Thoracic aorta (tissue), 2 donors: ENCODE measurements around the gene RIPK4. TPM values are rescaled to one million over a fixed set of nuclear protein-coding genes. Genes with fewer than 3 reads are reported as not detected.
"Not testable (repeated sequence)": the region's sequence is repeated elsewhere in the genome, so short reads cannot be mapped to it uniquely, and the experiment has no call there.

Source experiments
- ATAC-seq: fragments of 150-250 bp; one replicate; pipeline ENCODE4 v1.8.0; 2017; ENCODE audit warnings: low read depth; ENCODE audit not compliant: insufficient number of reproducible peaks, low FRiP score
- DNase-seq: peaks from one replicate; pipeline ENCODE4 v3.0.0-alpha.2; 2020; ENCODE audit warnings: low spot score
- H3K27ac ChIP-seq, 2 donors: fragments of 200-600 bp; sonication (generic); 1 replicate in 1 of 2; 2 replicates in 1 of 2; pipeline ENCODE4 v1.5.1; 2016; ENCODE audit warnings: mild to moderate bottlenecking in 2 of 2, moderate library complexity in 2 of 2
- H3K27me3 ChIP-seq: fragments of 200-600 bp; sonication (generic); replicated peaks from 2 replicates; pipeline ENCODE4 v1.6.0; 2016; ENCODE audit warnings: mild to moderate bottlenecking; ENCODE audit not compliant: insufficient read depth
- H3K36me3 ChIP-seq: fragments of 200-600 bp; sonication (generic); one replicate; pipeline ENCODE4 v1.5.1; 2016
- H3K4me1 ChIP-seq, 2 donors: fragments of 200-600 bp; sonication (generic); 1 replicate in 1 of 2; 2 replicates in 1 of 2; pipeline versions ENCODE4 v1.5.1 to v1.6.0; 2016; ENCODE audit warnings: low read depth in 2 of 2, mild to moderate bottlenecking in 1 of 2; ENCODE audit not compliant: control insufficient read depth in 1 of 2
- H3K4me3 ChIP-seq: fragments of 200-600 bp; sonication (generic); 2 replicates; pipeline ENCODE4 v1.5.1; 2016; ENCODE audit warnings: mild to moderate bottlenecking
- H3K9me3 ChIP-seq: fragments of 200-600 bp; sonication (generic); 2 replicates; pipeline ENCODE4 v1.5.1; 2016
- total RNA-seq, 2 donors: library from RNA; depleted of rRNA; stranded (reverse); fragments of >200 nt; gene quantifications; one replicate each; pipeline versions ENCODE4 v1.1.0 to v1.2.3, GENCODE V29; 2016
- TF ChIP-seq, protein P1 (sequence below): fragments of 200-600 bp; sonication (generic); IDR thresholded peaks from one replicate; pipeline ENCODE4 v1.5.1; 2019; ENCODE audit warnings: antibody characterized with exemption

The RIPK4 gene
- total RNA-seq, 2 donors from 2014 or later, result 6.3 to 9.2 TPM

DNA sequence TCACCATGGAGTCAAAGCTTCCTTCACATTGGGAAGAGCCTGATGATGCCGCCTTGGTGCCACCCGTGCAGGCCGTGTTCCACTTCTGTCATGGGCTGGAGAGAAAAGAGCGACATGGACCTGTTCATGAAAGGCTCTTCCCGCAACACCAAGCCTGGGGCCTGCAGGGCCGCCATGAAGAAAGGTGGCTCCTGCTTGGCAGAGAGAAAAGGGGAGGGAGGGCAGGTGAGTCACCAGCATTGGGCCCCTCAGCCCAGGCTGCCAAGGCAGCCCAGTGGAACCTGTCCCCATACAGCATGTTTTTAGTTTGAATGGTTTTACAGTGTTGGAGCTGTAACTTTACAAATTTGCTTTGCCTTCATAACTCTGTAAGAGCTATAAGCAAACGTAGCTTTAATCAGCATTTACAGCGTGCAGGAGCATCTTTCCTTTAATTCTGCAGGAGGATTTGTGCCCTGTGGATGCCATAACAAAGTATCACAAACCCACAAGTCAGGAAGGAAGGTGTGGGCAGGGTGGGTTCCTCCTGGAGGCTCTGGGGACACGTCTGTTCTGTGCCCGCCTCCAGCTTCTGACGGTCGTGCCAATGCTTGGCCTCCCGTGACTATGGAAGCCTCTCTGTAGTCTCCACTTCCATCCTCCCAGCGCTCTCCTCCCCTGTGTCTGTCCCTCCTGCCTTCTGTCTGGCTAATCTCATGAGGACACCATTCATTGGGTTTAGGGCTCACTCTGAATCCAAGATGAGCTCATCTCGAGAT lies 49.1 kb downstream of the RIPK4 start:
- ATAC-seq (no peak), DNase-seq (no peak)
- Histone ChIP-seq H3K36me3 (no peaks in the 10 kb centered on the region), H3K27me3 (no peaks in the 10 kb centered on the region), H3K4me3 (no peak overlapping the region), H3K27ac (no peak overlapping the region), H3K4me1 (no peaks in the 10 kb centered on the region), H3K9me3 (no peaks in the 10 kb centered on the region)
- TF ChIP-seq, protein P1, sequence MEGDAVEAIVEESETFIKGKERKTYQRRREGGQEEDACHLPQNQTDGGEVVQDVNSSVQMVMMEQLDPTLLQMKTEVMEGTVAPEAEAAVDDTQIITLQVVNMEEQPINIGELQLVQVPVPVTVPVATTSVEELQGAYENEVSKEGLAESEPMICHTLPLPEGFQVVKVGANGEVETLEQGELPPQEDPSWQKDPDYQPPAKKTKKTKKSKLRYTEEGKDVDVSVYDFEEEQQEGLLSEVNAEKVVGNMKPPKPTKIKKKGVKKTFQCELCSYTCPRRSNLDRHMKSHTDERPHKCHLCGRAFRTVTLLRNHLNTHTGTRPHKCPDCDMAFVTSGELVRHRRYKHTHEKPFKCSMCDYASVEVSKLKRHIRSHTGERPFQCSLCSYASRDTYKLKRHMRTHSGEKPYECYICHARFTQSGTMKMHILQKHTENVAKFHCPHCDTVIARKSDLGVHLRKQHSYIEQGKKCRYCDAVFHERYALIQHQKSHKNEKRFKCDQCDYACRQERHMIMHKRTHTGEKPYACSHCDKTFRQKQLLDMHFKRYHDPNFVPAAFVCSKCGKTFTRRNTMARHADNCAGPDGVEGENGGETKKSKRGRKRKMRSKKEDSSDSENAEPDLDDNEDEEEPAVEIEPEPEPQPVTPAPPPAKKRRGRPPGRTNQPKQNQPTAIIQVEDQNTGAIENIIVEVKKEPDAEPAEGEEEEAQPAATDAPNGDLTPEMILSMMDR, result no peak

DNA sequence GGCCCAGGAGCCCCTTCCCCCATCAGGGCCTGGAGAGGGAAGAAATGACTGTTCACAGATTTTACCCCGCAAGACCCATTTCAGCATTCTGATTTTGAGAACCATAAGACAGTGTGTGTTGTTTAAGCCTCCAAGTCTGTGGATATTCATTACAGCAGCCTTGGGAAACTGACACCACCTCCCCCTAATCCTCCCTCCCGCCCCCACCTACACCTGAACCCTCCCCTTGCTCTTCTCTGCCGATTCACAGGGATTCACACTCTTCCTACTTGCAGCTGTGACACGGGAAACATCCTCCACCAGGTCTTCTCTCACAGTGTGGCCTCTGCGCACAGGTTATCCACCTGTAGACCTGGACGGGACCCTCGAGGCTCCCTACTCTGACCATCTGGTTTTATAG lies 50.1 kb downstream of the RIPK4 start:
- Histone ChIP-seq H3K4me3 (no peak overlapping the region), H3K27me3 (no peaks in the 10 kb centered on the region), H3K27ac (no peak overlapping the region), H3K4me1 (no peaks in the 10 kb centered on the region), H3K36me3 (no peaks in the 10 kb centered on the region), H3K9me3 (no peaks in the 10 kb centered on the region)
- TF ChIP-seq, protein P1, result no peak
- DNase-seq (no peak), ATAC-seq (no peak)

DNA sequence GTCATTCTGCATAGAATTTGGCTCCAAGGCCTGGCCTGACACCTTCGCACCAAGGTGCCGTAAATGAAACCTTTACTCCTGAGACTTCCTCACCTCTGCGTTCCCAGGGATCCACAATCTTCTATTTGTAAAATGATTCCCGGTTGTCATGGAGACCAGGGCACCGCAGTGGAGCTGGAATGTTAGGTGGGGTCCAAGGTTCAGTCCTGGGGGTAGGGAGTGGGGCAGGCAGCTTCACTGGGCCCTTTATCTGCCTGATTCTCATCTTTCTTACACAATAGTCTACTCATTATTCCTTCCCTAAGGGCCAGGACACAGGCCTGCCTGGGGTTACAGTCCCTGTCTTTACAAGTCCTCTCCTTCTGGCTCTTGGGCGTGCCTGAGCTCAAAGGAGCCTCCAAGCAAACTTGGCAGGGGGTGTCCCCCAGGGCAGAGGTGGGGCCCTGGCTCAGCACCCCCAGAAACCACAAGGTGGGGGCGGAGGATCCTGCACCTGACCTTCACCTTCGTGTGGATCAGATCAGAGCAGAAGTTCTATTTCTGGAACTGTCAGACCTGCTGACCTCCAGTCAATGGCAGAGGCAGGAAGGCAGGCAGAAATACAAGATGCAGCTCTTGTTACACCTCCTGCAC lies 51.1 kb downstream of the RIPK4 start:
- DNase-seq (no peak), ATAC-seq (no peak)
- H3K4me3 ChIP-seq, result no peak overlapping the region
- H3K36me3 ChIP-seq, result no peaks in the 10 kb centered on the region
- H3K9me3 ChIP-seq, result no peaks in the 10 kb centered on the region
- TF ChIP-seq, protein P1, result no peak
- H3K4me1 ChIP-seq, result no peaks in the 10 kb centered on the region
- H3K27me3 ChIP-seq, result no peaks in the 10 kb centered on the region
- no peak overlapping the region for H3K27ac ChIP-seq

DNA sequence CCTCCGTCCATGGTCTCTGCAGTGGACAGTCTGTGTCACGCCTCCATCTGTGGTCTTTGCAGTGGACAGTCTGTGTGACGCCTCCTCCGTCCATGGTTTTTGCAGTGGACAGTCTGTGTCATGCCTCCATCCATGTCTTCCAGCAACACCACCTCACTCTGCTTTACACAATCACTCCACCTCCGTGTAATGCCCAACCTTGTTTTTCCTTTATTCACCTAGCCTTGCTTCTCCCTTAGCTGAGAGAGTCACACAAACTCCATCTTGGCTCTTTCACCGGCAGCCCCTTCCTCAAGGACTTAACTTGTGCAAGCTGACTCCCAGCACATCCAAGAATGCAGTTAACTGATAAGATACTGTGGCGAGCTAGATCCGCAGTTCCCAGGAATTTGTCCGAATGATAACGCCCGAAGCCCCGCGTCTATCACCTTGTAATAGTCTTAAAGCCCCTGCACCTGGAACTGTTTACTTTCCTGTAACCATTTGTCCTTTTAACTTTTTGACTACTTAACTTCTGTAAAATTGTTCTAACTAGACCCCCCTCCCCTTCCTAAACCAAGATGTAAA lies 52.5 kb downstream of the RIPK4 start:
- not testable (repeated sequence) for H3K27me3 ChIP-seq, H3K36me3 ChIP-seq, H3K4me1 ChIP-seq, H3K4me3 ChIP-seq, ATAC-seq, DNase-seq, H3K9me3 ChIP-seq, H3K27ac ChIP-seq

DNA sequence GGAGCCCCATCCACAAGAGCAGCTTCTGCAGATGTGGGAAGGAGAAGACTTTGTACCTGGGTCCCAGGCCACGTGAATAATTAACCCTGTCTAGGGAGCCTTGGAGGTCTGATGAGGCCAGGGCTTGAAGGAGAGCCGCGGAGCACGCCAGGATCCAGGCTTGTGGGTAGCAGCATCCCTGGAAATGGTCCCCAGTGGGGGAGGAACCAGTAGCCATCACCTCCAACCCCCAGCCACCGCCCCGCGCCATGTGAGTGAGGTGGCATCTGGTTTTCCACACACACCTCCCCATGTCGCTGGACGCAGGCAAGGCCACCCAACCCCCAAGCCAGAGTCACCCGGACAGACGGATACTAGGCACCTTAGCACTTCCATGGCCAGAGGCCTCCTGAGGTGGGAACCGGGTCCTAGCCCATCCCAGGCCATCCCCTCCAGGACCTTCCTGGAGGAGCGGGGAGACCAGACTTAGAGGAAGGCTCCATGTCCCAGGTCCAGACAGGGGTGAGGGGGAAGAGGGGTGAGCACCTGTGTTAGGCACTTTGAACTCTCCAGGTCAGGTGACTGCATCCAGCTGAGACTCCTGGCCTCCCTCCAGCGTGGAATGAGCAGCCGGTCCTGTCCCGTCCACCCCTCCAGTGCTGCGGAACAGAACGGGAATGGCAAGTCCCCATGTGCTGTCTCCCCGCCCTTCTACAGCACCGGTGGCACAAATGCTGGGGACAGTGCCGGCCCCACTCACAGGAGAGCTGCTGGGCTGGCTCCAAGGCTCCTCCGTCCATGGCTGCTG lies 53.2 kb downstream of the RIPK4 start:
- Histone ChIP-seq H3K4me1 (no peaks in the 10 kb centered on the region), H3K36me3 (no peaks in the 10 kb centered on the region), H3K4me3 (no peak overlapping the region), H3K27me3 (no peaks in the 10 kb centered on the region), H3K27ac (no peak overlapping the region), H3K9me3 (no peaks in the 10 kb centered on the region)
- DNase-seq (no peak), ATAC-seq (no peak)
- TF ChIP-seq, protein P1, result no peak
